GM19438 (cell line): ENCODE data around the gene KLHL29.

Source experiments
- ATAC-seq: cut with Tn5 transposase; IDR thresholded peaks from one replicate; pipeline ENCODE4 v1.9.1; 2021; ENCODE audit warnings: low read depth; ENCODE audit not compliant: unreplicated experiment

Gene KLHL29

DNA sequence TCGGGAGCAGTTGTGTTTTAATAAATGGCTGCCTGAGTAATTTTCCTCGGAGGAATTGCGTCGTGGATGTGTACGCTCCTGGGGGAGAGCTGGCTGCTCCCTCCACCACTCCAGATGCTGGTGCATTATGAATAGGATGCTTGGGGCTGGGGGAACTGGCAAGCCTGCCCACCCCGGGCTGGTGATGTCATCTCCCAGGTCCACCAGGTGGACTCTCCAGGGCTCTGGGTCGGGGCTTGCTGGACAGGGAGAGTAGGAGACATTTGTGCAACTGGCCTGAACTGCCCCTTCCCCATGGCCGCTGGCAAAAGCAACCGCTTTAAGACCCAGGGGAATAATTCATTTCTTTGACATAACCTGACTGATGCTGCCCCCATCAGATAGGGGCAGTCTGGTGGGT lies 158.7 kb downstream of the KLHL29 start:
- ATAC-seq, result no peak

DNA sequence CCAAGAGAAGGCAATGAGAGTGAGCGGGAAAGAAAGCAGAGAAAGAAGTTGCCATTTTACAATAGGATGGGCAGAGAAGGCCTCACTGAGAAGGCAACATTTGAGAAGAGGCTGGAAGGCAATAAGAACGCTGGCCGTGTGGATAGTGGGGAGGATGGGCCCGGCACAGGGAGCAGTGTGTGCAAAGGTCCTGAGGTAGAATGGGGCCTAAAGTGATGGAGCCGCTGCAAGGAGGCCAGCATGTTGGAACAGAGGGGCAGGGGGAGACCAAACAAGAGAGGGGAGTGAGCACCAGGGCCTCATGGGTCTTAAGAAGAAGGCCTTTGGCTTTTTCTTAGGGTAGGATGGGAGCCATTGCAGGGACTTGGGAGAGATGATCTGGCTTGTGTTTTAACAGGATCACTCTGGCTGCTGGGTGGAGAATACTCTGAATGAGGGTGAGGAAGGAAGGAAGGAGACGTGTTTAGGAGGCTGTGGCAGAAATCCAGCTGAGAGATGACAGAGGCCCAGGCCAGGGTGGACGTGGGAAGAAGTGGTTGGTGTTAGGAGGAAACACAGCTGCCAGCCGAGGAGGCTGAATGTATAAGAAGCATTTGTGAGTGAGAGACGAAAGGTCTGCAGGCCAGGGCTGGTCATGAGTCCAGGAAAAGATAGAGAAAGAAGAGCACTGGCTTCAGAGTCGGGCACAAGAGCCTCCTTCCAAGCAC lies 159.8 kb downstream of the KLHL29 start:
- no peak for ATAC-seq

DNA sequence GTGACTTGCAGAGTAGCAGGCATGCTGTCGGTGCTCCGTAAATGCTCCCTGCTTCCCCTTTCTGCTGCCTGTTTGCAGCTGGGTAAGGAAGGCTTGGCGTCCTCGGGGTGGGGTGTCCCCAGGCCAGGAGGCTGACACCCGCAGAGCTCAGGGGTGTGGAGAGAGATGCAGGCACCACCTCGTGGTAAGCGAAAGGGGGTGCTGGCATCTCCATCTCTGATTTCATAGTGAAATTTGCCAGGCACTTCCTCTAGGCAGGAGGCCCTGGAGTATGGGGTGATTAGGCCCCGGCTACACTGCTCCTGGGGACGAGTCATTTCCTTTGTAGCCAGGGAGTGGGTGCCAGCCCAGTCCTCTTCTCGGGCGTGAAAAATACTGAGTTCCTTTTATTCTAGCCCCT lies 160.4 kb downstream of the KLHL29 start:
- no peak for ATAC-seq

DNA sequence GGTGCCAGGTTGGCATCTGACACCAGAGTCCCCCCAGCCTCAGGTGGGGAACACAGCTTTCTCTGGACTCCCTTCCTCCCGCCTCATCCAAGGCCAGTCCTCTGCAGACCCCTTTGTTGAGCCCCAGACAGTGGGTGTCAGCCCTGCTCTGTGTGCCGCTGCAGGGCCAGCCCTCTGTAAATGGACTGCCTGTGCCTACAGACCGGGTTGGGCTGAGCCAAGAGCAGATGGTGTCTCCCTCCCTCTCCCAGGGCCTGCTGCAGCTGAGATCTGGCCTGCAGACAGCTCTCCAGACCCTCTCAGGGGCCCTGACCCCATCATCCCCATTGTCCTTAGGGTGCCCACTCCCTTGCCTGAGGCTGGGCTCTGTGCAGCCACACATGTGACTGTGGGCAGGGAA lies 160.8 kb downstream of the KLHL29 start:
- no peak for ATAC-seq

DNA sequence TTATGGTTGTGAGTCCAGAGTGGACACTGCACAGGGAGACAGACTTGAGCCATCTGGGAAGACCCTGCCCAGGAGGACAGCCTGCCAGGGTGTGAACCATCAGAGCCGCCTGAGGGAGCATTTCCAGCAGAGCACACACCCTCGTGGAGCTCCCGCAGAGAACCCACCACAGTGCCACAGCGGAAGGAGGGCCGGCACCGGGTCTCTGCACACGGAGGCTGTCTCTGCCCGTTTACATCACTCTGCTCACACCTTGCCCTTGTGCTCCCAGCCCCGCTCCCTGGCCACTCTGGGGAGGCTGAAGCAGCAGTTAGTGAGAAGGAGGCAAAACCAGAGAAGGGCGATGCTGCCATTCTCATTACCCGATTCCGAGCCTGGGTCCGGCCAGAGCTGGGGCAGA lies 161.9 kb downstream of the KLHL29 start:
- ATAC-seq, result no peak

DNA sequence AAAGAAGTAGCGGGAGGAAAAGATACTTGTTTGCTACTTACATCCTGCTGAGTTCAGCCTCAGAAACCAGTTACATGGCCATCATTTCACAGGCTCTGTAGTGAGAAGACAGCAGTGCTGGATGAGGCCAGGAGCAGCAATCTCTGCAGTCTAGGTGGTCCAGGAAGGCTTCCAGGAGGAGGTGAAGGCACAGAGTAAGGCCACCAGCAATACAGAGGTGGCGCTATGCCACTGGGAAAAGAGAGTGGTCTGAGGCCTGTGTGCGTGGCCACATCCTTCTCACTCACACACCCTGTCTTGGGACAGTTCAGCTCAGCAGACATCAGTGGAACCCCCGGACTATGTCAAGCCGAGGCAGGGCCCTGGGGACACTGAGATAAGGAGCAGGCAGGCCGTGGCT lies 162.7 kb downstream of the KLHL29 start:
- no peak for ATAC-seq

DNA sequence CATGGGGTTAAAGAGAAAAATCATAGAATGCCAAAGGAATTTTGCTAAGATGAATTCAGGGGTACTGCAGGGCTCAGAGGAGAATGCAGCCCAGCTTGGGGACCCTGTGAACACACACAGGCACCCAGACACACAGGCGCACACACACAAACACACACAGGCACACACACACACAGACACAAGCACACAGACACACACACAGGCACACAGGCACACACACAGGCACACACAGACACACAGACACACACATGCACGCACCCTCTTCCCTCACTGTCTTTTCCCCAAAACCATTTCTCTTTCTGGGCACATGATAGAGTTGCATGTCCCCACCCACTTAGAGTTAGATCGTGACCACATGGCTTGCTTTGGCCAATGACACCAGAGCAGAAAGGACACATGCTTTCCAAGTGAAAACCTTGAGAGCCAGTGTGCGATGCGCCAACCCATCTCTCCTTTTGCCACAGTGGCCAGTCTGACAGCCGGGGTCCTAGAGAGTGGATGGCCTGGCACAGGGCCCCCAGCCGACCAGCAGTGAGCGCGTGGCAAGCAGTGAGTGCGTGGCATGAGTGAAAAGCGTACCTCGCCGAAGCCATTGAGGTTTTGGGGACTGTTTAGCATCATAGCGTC lies 163.3 kb downstream of the KLHL29 start:
- no peak for ATAC-seq

DNA sequence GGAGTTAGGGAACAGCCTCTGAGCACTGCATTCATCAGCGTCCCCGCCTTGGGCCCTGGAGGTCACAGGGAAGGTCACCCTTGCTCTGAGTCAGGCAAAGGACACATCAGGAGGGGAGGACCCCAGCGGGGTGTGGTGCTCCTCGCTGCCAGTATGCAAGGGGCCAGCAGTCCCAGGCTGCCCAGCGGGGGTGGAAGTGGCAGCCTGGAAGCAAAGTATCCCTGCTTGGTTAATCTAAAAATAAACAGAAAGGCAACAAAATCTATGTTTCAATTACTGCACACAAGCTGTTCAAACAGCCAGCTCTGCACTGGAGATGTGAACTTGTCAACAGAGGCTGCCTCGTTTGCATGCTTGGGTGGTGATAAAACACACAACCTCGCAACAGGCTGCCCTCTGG lies 164.1 kb downstream of the KLHL29 start:
- no peak for ATAC-seq

DNA sequence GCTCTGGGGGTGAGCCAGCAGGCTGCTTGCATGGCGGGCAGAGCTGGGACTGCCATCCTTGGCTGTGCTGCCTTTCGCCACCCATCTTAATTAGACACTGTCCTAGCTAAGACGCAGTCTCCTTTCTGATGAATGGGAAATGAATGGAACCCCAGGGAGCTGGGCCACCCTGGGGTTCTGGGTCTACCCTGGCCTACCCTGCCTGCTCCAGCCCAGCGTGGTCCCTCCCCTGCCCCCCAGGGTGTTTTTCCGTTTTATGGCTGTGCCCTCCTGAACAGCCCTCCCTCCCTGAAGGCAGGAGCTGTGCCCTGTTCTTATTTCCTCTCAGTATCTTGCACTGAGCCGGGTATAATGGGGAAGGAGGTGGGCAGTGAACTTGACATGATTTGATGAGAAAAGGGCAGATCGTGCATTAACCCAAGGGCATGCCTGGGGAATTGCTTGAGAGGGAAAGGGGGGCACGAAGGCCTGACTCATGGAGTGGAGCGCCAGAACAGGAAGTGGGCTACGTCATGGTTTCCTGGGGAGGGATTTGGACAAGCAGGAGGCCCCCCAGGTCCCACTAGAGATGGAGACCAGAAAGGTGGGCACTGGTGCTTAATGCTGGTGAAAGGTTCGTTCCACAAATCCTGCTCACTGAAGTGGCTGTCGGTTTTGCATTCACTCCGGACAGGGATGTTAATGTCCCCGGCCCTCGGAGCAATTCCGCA lies 165.0 kb downstream of the KLHL29 start:
- no peak for ATAC-seq

DNA sequence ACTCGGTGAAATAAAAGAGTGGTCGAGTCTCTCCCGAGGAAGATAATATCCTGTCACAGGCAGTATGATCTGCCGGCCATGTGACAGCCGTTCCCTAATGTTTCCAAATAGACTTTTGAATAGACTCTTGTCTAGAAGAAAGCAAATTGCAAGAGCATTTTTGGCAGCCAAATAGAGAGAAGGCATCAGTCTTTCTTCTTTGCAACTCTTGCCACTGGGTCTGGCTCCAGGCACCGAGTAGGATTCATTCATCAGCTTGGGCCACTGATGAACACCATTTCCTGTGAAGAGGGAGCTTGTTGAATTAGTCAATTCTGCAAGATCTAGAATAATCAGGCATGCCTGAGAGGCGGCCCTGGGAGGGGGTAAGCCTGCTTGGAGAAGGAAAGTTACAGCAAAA lies 165.6 kb downstream of the KLHL29 start:
- no peak for ATAC-seq

DNA sequence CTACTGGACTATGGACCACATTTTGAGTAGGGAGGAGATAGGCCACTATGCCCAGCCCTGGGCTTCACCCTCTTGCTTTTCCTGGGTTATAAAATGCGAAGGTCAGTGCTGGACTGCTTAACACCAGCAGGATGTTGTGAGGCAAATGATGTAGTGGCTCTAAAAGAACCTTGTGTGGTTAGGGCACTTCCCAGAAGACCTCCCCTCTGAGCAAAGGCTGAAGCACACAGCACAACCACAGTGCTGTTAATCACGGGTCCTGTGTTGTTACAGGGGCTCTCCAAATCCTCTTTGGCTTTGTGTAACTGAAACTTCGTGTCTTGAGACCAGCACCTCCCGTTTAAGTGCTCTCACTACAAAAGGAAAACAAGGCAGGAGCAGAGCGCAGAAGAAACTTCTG lies 166.9 kb downstream of the KLHL29 start:
- ATAC-seq, result no peak

DNA sequence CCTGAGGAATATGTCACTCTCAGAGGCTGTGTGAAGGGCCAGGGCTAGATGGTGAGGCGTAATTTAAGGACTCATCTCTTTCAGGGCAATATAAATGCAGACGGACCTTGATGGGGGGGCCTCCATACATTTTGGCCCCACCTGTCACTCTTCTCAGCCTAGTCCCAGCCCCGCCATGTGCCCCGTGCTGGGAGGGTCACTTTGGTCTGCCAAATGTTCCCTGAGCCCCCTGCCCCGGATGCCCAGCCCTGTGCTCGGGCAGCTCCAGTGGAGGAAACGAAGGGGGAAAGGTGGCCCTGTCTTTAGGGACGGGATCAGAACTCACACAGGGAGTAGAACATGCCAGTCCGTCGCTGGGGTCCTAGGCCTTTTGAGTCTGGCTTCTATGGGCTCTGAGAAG lies 168.6 kb downstream of the KLHL29 start:
- ATAC-seq, result no peak

DNA sequence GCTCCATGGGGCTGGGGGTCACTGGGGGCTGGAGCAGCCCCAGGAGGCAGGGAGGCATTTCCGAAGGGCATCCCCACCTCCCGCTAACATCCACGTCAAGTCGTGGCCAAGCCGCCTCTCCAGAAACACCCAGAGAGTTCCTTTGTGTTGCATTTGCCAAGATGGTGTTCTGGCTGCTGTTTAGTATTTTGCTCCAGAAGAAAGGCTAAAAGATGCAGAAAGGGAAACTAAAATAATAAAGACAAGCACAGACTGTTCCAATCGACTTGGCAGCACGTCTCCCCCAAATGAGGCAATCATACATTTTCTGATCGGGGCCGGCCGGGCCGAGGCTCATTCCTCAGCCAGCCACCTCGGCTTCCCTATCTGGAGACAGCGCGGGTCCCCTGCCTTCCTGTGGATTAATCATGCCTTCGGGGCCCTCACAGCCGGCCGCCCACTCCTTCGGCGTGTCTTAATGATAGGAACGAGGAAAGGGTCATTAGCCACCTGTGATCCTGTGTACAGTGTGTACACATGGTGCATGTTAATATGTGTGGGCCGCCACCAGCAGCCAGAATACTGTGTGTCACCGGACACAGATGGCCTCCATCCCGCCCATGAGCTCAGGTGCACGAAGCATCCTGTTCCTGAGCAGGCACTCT lies 169.2 kb downstream of the KLHL29 start:
- no peak for ATAC-seq

DNA sequence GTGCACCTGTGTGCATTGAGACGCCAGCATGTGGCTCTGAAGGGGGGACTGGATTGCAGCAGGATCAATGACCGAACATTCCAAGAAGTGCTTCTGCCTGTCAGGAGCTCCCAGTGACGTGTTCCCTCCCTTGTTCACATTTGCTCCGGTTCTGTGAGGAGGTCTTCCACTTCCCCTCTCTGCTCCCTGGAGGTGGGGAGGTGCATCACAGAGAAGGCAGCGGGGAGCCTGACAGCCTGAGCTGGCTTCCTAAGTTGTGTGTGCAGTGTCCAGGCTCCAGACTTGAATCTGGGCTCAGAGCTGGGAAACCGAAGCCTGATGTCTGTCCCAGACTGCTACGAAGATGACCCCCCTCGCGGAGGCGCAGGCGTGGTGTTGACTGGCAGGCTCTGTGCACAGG lies 171.0 kb downstream of the KLHL29 start:
- ATAC-seq, result no peak

DNA sequence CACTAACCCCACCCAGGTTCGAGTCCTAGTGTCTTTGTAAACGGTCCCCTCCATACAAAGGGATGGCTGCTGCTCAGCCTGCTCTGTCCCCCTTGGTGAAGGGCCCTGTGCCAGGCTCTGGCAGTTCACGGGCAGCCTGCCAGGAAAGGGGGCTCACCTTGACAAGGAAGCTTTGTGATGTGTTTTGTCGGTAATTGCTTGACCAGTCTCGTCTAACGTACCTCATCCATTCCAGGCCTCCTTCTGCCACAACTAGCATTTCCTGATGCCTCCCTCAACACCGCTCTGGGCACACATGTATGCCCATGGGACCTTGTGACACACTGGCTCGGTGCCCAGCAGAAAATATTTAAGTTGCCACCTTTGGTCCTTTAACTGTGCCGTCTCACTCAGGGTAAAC lies 171.9 kb downstream of the KLHL29 start:
- no peak for ATAC-seq

DNA sequence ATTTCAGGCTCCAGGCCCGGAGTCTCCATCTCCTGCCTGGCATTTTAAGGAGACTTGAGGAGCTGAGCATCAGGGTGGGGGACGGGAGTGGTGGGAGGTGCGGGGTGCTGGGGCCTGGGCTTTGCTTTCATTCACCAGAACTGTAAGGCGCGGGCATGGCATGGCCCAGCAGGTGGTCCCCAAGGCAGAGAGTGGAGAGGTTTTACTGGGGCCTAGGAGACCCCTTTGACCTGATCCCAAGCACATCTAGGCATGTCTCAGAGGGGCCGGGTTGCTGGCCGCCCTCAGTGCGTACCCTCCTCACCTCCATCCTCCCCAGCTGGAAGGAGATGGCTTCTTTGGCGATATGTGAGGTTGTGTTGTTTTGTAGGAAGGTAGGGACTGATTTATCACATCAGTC lies 172.5 kb downstream of the KLHL29 start:
- no peak for ATAC-seq

DNA sequence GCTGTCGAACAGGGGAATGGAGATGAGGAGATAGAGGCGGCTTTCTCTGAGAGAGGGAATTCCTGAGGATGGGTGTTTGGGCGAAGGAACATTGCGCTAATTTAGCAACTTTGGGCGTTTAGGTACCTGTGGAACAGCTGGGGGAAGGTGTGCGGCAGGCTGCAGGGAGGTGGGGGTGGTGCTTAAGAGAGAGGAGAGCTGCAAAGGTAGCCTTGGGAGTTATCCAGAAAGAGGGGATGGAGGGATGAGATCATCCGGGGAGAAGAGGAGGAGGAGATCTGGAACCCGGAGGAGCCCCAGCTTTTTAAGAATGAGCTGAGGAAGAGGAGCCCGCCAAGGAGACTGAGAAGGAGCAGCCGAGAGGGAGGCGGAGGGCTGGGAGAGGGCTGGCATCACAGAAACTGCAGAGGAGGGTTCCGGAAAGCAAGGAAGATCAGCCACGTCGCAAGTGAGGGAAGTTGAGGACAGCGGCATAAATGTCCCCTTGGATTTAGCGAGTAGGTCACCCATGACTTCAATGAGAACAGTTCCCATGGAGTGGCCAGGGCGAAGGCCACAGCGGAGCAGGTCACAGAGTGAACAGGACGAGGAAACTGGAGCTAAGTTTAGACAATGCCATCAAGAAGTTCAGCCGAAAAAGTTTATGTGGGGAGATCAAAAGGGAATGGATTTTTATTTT lies 174.7 kb downstream of the KLHL29 start:
- no peak for ATAC-seq

DNA sequence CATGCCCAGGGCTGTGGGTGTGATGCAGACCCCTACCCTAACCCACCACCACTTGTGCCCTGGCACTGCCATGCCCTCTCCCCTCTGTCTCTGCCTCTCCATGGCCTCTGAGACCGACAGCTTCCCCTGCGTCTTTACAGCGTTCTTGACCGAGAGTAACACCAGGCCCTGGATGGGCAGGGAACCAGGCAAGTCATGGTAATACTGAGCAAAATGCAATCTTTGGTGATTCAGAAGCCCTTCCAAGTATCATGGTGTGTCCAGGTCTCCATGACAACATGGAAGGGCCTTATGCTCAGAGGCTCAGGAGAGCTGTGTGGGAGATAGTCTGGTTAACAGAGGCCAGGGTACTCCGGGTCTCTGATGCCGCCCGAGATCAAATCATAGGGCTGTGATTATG lies 176.1 kb downstream of the KLHL29 start:
- ATAC-seq, result no peak

DNA sequence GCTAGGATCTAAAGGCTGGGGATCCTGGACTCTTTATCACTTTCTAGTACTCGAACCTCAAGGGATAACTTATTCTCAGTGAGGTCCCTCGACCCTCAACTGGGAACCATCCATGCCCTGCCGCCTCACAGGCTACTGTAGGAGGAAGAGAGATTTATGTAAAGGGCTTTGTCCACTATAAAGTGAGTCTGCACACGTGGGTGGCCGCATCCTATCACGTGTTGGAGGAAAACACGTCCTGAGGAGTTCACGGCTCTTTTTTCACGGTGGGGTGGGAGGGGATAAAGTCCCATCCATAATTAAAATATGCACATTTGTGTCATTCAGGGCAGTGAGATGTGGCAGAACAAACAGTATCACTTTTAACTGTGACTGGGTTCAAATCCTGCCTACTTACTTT lies 176.6 kb downstream of the KLHL29 start:
- no peak for ATAC-seq

DNA sequence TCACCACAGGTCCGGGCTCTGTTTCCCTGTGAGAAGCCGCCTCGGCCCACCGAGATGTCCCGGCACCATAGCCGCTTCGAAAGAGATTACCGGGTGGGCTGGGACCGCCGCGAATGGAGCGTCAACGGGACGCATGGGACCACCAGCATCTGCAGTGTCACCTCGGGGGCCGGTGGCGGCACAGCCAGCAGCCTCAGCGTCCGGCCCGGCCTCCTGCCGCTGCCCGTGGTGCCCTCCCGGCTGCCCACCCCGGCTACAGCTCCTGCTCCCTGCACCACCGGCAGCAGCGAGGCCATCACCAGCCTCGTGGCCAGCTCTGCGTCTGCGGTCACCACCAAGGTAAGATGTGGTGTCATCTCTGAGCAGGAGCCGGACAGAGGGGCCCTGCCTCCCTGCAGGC lies 177.2 kb downstream of the KLHL29 start:
- ATAC-seq, result no peak

DNA sequence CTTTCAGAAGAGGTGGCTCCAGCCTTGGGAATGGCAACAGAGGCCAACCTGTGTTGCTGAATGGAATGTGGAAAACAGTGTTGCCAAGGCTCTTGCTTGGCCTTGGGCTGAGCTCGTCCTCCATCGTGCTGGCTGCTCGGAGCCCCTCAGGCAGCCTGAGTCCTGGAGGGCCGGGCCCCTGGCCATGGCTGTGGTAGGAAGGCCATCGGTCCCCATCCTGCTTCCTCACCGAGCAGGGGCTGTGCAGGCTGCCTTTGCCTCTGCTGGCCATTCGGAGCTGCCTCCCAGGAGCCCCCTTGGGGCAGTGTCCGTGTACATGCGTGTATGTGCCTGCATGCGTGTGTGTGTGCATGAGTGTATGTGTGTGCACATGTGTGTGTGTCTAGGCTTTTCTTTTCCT lies 178.2 kb downstream of the KLHL29 start:
- ATAC-seq, result no peak
